ENCODE measurements around the gene NXF1. TPM values are rescaled to one million over a fixed set of nuclear protein-coding genes. Genes with fewer than 3 reads are reported as not detected.

Gene NXF1
- total and polyA plus RNA-seq, 8 donors = 23.5 to 138 (median 54.9) TPM

DNA sequence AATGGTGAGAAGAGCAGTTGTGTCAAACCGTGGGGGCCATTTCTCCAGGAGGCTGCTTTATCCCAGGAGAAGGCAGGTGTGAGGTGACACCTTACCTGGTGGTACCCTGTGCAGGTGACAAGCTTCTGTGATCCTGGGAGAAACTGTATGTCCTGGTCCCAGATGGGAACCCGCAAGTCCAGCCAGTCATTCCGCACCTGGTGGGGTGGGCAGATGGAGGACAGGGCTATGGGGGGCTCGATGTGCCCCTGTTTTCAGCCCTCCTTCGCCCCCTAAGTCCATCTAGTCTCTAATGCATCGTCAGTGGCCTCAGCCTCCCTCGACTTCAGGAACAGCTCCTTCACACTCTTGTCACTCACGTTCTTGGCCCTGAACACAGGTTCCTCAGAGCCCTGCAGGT is 30.1 kb upstream of the NXF1 start:
- H3K27ac ChIP-seq = peak overlapping the region in 1 of 5 donors; percentile 25
- no peak for DNase-seq
- 82 to 87% (median 83%) methylated on average over 7 to 8 of the region's 8 CpGs for WGBS, 5 donors
- intact Hi-C loops (cut with DNase I; ENCODE audit: low total_unique reads) = loop anchor here (10.0 kb wide), 1 partner anchor 51 kb away; the partner anchor contains the start of gene TMEM179B
- no peaks in the 10 kb centered on the region for H3K9me3 ChIP-seq
- peaks cover 32 to 63% (median 45%) of the 10 kb centered on the region in 4 donors for H3K4me1 ChIP-seq
- no peaks in the 10 kb centered on the region for H3K27me3 ChIP-seq
- peaks cover 19 to 39% (median 38%) of the 10 kb centered on the region in 4 donors for H3K36me3 ChIP-seq
- H3K4me3 ChIP-seq = no peak overlapping the region
- TF ChIP-seq, protein P1, sequence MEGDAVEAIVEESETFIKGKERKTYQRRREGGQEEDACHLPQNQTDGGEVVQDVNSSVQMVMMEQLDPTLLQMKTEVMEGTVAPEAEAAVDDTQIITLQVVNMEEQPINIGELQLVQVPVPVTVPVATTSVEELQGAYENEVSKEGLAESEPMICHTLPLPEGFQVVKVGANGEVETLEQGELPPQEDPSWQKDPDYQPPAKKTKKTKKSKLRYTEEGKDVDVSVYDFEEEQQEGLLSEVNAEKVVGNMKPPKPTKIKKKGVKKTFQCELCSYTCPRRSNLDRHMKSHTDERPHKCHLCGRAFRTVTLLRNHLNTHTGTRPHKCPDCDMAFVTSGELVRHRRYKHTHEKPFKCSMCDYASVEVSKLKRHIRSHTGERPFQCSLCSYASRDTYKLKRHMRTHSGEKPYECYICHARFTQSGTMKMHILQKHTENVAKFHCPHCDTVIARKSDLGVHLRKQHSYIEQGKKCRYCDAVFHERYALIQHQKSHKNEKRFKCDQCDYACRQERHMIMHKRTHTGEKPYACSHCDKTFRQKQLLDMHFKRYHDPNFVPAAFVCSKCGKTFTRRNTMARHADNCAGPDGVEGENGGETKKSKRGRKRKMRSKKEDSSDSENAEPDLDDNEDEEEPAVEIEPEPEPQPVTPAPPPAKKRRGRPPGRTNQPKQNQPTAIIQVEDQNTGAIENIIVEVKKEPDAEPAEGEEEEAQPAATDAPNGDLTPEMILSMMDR (IDR thresholded peaks at IDR 0.05) = no peak
- TF ChIP-seq EP300 (IDR thresholded peaks at IDR 0.05) = no peak
- no peak for TF ChIP-seq POLR2AphosphoS5 (IDR thresholded peaks at IDR 0.05)
- no peak for TF ChIP-seq POLR2A (IDR thresholded peaks at IDR 0.05)

DNA sequence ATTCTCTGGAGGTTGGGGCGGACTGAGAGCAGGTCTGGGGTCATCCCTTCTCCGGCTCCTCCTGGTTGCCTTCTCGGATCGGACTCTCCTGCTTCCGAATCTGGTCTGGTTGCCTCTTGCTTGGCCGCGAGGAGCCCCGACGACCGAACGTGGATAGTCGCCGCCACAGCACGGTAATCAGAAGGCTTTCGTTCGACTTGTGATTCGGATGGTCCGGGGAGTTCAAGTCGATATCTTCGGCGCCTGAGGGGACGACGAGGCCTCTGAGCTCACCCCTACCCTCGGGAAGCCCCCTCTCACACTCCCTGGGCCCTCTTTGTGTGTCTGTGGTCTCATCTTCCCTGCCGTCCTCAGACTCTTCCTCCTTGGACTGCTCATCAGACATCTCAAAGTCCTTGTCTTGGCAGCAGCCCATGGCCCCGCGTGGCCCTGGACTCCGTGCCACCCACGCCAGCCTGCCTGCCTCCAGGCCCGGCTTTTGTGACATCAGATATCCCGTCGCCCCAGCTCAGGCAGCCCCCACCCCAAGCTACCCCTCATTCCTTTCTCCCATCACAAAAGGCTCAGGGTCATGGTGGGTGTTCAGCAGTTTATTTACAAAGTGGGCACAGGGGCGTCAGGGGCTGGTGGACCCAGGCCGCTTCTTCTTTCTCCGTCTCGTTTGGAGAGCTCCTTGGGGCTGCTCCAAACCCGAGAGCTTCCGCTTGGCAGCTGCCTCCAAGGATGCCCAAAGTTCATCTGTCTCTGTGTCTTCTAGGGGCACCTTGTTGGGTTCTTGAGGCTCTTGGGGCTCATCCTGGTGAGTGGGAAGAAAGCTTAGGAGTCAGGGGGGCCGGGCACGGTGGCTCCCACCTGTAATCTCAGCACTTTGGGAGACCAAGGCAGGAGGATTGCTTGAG is 27.3 kb upstream of the NXF1 start, which contains the start of gene TEX54:
Gene TEX54, minus strand, starts transcription at position 506 of the 899 bp plus-strand sequence.
- intact Hi-C loops (cut with DNase I; ENCODE audit: low total_unique reads) = loop anchor here (10.0 kb wide), 1 partner anchor 48 kb away; the partner anchor contains the start of gene TMEM179B
- peaks cover 20 to 62% (median 54%) of the 10 kb centered on the region in 4 donors for H3K36me3 ChIP-seq
- H3K27ac ChIP-seq = peak within 1 kb of the TSS; percentile 95 to 99 (median 98)
- H3K4me3 ChIP-seq = peak within 1 kb of the TSS; percentile 67 to 91 (median 84)
- H3K9me3 ChIP-seq = no peaks in the 10 kb centered on the region
- H3K4me1 ChIP-seq = peaks cover 30 to 73% (median 55%) of the 10 kb centered on the region in 4 donors
- DNase-seq = peak; percentile 32 to 57
- TF ChIP-seq POLR2AphosphoS5 (IDR thresholded peaks at IDR 0.05) (no peak), POLR2A (IDR thresholded peaks at IDR 0.05) (no peak), EP300 (IDR thresholded peaks at IDR 0.05) (no peak)
- TF ChIP-seq, protein P1 (IDR thresholded peaks at IDR 0.05) = no peak
- no peaks in the 10 kb centered on the region for H3K27me3 ChIP-seq
- 7 to 15% (median 11%) methylated on average over 20 to 40 of the region's 40 CpGs for WGBS, 5 donors

DNA sequence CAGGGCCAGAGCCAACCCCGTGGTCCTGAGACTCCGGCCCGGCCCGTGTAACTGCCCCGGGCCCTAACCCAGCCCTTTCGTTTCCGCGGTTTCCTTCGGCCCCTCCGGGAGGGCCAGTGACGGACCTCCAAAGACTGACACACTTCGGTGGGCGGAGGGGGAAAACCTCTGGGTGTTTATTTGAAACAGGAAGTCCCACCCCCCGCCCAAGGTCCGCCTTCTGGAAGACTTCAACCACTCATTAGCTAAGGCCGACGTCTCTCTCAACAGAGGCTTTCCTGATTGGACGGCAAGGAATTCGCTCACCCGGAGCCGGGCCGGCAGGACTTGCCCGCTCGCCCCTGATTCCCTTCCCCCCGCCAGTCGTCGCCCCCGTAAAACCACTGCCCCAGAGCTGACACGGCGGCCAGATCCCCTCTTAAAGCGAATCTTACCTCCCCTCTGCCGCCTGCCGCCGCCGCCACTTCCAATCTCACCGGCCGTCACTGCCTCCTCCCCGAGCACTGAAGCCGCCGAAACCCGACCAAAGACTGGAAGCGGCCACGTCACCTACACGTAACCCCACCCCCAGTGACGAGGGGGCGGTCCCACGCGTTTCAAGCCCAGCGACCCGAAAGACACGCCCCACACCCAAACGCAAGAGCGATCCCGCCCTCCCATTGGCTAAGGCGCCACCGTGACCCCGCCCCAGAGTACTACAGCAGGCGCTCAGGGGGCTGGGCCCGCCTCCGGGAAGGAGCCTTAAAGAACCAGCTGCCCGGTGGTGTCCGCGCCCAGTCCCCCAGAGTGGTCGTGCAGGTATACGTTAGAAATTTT is 26.5 kb upstream of the NXF1 start, which contains the start of gene STX5:
Gene STX5, minus strand, starts transcription at position 532 of the 816 bp plus-strand sequence. CDS start 808 bp downstream, outside the sequence.
- TF ChIP-seq, protein P1 (IDR thresholded peaks at IDR 0.05) = no peak
- peak in 2 of 4 donors; percentile 75 to 80 for TF ChIP-seq POLR2A (IDR thresholded peaks at IDR 0.05)
- no peak for TF ChIP-seq EP300 (IDR thresholded peaks at IDR 0.05)
- TF ChIP-seq POLR2AphosphoS5 (IDR thresholded peaks at IDR 0.05) = peak; percentile 82 to 90 (median 89)
- peaks cover 28 to 66% (median 58%) of the 10 kb centered on the region in 4 donors for H3K36me3 ChIP-seq
- WGBS, 5 donors = 0 to 1% (median 0%) methylated on average over 29 to 65 of the region's 65 CpGs
- peak within 1 kb of the TSS; percentile 95 to 99 (median 98) for H3K27ac ChIP-seq
- H3K4me3 ChIP-seq = peak within 1 kb of the TSS; percentile 67 to 91 (median 84)
- peaks cover 30 to 67% (median 52%) of the 10 kb centered on the region in 4 donors for H3K4me1 ChIP-seq
- no peaks in the 10 kb centered on the region for H3K27me3 ChIP-seq
- peak; percentile 100 for DNase-seq
- intact Hi-C loops (cut with DNase I; ENCODE audit: low total_unique reads) = loop anchor here (10.0 kb wide), 1 partner anchor 47 kb away; the partner anchor contains the start of gene TMEM179B
- H3K9me3 ChIP-seq = no peaks in the 10 kb centered on the region
